ENCODE results near the gene ZNF653.

ZNF653 gene, protein sequence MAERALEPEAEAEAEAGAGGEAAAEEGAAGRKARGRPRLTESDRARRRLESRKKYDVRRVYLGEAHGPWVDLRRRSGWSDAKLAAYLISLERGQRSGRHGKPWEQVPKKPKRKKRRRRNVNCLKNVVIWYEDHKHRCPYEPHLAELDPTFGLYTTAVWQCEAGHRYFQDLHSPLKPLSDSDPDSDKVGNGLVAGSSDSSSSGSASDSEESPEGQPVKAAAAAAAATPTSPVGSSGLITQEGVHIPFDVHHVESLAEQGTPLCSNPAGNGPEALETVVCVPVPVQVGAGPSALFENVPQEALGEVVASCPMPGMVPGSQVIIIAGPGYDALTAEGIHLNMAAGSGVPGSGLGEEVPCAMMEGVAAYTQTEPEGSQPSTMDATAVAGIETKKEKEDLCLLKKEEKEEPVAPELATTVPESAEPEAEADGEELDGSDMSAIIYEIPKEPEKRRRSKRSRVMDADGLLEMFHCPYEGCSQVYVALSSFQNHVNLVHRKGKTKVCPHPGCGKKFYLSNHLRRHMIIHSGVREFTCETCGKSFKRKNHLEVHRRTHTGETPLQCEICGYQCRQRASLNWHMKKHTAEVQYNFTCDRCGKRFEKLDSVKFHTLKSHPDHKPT

DNA sequence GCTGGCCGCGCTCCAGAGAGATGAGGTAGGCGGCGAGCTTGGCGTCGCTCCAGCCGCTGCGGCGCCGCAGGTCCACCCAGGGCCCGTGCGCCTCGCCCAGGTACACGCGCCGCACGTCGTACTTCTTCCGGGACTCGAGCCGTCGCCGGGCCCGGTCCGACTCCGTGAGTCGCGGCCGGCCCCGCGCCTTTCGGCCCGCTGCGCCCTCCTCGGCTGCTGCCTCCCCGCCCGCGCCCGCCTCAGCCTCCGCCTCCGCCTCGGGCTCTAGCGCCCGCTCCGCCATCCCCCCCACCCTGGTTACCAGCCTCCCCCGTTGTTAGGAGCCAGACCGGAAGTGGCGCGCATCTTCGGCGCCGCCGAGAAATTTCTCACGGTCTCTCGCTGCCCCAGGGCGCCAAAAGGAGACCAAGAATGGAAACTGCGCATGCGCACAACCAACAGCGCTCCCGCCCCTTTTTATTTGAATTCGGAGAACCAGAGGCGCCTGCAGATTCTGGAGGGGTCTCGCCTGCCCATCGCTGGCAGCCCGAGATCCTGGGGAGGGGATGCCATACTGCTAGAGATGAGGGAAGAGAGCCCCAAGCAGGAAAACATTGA lies at the start of gene ZNF653:
Gene ZNF653, minus strand, starts transcription at position 336 of the 597 bp plus-strand sequence. Its CDS starts 53 bp downstream, at position 283.
- peak; percentile 77 for FAIRE-seq

DNA sequence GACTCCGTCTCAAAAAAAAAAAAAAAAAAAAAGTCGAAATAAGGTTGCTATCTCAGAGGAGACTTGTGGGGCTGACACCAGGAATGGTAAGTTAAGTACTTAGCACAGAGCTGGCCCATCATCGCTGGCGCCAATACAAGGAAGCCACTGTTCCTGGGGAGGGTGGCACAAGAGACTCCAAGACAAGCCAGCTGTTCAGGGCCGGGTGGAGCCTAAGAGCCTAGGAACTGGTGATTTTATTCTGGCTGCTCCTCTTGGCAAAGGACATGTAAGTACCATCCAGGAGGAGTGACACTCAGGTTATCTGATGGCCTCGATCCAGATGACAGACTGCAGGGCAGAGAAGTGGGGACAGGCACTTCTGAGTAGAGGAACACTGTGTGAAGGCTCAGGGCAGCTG lies 49.6 kb upstream of the ZNF653 start:
- FAIRE-seq: no peak

DNA sequence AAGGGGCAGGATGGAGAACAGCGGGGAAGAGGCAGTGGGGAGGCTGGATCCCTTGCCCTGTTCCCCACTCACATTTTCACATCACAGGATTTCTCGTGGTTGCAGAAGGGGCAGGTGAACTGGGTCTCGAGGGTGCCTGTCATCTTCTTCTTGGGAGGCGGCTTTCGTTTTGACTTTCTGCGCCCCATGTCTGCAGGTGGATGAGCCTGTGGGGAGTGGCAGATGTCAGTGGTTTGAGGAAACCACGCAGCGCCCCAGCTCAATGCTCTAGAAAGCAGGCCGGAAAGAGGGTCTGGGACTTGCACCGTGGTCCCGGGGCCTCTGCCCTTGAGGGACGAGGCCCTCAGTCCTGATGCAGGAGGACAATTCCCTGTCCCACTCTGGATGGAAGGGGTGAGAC lies 48.5 kb upstream of the ZNF653 start:
- no peak for FAIRE-seq

DNA sequence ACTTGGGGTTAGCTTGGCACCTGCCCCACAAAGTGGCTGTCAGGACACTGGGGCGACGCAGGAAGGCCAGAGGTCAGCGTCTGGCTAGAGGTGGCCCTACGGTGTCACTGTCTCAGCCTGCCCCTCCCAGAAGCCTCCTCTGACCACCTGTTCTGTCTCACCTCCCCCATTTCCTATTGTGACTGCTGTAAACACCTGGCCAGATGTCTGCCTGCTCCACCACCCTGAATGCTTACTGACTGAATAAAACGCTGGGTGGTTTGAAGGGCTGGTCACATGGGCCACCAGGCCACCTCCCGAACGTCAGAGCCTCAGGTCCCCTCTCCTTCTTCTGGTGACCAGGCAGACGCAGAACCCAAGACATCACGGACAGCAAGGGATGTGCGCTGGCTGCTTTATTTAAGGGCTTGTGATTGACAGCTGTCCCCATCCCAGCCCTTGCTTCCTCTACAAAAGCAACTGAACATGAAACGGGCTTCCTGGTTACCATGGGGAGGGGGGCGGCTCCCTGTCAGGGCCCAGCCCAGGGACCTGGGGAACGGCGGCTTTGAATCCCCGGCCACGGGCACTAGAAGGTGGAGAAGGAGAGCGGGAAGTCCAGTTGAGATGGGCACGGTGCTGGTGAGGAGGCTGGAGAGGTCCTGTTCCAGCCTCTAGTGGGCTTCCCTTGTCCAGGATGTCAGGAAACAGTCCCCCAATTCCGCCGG lies 47.2 kb upstream of the ZNF653 start:
- no peak for FAIRE-seq

DNA sequence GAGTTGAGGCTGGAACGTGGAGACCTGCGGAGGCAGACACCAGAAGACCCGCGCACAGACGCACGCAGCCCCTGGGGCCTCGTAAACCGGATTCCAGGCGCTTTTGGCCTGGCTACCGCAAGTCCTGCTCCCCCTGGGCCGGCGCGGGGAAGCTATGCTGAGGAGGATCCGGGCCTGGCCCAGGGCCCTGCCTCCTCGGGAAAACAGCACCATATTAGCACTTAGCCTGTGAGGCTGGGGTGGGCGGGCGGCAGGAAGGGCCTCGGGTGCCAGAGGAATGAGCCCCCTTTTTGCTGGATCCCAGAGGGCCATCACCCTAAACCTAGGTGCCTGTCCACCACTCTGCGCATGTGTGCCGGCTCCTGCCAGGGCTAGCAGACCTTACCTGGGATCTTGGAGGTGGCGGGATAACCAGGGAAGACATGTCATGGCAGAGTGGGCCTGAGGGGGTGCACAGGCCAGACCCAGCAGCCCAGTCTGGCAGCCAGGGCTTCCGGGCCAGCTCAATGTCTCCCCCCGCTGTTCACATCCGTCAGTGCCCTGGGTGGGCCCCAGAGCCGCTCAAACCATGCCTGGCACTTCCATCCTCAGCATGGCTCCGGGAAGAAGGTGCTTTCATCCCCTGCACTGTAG lies 46.1 kb upstream of the ZNF653 start:
- FAIRE-seq: no peak

DNA sequence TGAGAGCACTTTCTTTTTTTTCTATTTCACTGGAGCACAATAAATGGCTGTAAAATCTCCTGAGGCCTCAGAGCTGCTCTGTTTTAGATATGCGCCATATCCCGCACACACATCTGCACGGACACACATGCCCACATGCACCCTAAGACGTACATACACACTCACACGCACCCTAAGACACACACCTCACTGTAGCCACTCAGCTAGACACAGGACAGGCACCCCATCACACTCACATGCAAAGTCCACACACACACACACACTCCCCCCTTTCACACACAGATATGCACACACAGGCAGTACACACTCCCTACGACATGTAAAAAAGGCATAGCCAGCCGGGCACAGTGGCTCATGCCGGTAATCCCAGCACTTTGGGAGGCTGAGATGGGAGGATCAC lies 44.6 kb upstream of the ZNF653 start:
- FAIRE-seq: no peak

DNA sequence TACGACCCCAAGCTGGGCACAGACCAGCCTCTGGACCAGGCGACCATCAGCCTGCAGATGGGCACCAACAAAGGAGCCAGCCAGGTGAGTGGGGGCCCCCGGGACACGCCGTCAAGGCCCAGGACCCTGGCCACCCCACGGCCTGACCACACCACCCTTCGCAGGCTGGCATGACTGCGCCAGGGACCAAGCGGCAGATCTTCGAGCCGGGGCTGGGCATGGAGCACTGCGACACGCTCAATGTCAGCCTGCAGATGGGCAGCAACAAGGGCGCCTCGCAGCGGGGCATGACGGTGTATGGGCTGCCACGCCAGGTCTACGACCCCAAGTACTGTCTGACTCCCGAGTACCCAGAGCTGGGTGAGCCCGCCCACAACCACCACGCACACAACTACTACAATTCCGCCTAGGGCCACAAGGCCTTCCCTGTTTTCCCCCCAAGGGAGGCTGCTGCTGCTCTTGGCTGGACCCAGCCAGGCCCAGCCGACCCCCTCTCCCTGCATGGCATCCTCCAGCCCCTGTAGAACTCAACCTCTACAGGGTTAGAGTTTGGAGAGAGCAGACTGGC lies 43.8 kb upstream of the ZNF653 start:
- FAIRE-seq: no peak

DNA sequence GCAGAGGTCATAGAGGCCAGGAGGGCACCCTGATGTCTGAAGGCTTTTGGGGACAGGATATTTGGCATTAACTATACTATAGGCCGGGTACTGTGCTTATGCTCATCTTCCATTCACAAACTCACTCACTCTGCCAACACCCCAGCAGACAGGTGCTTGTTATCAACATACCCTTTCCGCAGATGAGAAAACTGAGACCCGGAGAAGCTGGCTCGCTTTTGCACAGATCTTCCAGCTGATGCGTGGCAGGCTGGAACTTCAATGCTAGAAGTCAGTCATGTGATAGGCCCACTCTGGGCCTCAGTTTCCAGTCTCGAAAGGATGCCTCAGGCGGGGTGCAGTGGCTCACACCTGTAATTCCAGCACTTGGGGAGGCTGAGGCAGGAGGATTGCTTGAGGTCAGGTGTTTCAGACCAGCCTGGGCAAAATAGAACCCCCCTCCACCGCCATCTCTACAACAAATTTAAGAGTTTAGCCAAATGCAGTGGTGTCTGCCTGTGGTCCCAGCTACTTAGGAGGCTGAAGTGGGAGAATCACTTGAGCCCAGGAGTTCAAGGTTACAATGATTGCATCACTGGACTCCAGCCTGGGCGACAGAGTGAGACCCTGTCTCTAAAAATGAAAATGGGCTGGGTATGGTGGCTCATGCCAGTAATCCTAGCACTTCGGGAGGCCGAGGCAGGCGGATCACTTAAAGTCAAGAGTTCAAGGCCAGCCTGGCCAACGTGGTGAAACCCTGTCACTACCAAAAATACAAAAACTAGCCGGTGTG lies 42.5 kb upstream of the ZNF653 start:
- FAIRE-seq: no peak

DNA sequence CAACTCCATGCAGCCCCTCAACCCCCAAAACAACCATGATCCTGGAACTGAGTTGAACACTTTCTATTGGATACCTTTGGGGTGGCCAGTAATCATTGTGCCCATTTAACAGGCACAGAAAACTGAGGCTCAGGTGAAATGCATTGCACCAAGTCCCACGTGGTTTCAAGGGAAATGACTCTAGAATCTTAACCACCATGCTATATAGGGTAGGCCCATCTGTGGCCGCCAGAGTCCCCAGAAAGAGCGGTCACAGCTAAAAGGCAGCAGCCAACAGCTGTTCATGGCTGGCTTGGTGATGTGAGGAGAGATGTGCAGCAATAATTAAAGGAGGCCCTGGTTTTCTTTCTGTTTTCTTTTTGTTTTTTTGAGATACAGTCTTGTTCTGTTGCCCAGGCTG lies 35.6 kb upstream of the ZNF653 start:
- FAIRE-seq: no peak

DNA sequence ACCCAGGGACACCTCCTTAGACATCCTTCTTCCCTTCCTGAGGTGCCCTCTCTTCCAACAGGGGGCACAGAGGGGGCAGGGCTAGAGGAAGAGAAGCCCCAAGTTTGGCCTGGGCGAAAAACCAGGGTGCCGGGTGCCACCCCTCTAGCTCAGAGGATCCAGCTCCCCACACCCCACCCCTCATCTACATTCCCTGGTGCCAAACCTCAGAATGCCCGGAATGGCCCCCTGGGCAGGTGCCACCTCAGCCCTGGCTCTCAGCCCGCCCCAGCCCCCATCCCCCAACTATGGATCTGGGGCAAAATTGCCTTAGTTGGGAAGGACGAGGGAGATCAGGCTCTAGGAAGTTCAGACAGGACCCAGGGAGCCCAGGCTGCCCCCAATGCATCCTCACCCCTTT lies 35.0 kb upstream of the ZNF653 start:
- no peak for FAIRE-seq

DNA sequence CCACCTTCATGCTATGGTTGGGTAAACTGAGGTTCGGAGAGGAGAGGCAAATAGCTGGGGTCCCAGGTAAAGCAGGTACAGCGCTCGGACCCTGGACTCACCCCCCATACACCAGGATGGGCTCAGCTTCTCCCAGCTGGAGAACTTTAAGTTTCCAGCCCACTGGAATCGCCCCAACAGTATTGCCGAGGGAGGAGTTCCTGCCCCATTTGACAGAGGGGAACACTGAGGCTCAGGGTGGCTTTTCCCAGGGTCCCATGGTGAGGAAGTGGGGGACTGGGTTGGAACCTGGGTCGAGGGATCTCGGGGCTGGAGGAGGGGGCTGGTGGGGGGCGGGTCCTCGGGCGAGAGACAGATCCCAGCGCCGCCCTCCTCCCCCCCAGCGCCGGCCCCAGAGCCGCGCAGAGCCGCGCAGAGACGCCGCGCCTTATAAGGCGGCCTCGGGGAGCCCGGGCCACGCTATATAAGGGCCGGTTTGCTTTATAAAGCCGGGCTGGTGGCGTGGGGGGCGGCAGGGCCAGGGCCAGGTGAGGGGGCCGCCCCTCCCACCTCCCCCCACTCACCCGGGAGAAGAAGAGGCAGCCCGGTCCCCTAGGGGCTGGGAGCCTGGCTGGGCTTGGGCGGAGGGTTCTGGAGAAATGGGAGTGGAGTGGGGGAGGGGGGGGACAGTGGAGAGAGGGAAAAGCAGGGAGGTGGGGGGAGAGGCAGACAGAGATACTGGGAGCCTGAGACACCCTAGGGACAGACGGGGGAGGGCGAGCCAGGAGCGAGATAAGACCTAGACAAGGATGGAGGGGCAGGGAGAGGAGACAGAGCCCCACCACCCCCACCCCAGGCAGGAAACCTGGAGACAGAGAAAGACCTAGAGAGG lies 34.1 kb upstream of the ZNF653 start:
- no peak for FAIRE-seq

DNA sequence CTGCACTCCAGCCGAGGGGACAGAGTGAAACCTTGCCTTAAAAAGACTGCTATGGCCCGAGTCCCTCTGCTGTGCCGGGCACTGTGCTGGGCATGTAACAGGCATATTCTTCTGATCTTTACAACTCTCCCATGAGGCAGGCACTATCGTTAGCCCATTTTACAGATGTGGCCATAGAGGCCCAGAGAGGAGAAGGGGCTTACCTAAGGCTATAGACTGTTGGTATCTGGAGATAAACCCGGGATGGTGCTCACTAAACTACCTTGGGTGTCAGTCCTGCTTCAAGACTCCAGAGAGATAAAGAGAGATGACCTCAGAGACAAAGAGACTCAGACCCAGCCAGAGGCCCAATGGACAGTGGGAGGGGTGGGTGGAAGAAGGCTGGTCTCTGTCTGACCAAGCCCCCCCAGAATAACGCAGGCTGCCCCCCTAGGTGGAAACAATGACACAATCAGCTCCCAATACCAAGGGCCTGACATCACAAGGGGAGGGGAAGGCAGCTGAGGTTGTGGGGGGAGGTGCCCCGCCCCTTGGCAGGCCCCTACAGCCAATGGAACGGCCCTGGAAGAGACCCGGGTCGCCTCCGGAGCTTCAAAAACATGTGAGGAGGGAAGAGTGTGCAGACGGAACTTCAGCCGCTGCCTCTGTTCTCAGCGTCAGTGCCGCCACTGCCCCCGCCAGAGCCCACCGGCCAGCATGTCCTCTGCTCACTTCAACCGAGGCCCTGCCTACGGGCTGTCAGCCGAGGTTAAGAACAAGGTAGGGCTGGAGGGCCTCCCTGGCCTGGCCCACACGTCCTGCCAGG lies 32.8 kb upstream of the ZNF653 start, which contains the start of gene CNN1:
Gene CNN1, plus strand, starts transcription at position 620 of the 805 bp plus-strand sequence. Its CDS starts 77 bp downstream, at position 697.
- peak; percentile 13 for FAIRE-seq

DNA sequence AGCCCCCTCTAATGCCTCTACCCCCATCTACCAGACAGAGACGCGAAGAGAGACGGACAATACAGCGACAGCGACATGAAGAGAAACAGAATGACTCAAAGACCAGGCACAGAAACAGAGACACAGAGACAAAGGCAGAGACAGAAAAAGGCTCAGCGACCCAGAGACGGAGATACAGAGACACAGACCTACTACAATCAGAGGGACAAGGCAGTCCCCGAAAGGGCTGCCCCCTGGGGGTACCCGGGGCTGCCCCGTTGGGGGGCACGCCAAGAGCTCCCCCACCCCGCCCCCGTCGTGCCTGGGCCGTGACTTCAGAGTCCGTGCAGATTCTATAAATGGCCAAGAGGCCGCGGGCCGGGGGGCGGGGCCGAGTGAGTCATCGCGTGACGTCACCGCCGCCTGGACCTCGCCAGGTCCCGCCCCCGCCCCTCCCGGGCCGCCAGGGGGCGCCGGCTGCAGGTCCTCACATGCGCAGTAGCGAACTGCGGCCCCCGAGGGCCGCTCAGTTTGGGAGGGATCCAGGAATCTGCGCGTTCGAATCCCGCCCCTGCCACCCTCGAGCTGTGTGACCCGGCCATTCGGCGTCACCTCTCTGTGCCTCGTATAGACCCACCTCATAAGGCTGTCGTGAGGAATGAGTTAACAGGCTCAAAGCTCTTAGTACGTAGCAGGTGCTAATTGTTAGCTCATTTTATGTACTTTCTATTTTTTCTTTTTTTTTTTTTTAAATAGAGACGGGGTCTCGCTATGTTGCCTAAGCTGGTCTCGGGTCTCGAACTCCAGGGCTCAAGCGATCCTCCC lies 30.4 kb upstream of the ZNF653 start:
- FAIRE-seq: no peak

DNA sequence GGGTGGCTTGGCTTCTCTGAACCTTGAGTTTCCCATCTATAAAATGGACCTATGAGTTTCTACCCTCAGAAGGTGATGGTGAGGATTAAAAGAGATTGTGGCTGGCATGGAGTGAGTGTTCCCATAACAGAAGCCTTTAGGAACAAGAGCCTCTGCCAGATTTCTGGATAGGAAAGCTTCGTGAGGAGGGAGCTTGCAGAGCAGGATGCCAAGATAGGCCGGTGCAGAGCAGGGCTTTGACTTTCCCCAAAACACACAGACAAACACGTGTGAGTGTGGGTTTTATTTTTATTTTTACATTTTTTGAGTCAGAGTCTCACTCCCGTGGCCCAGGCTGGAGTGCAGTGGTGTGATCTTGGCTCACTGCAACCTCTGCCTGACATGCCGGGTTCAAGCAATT lies 29.3 kb upstream of the ZNF653 start:
- no peak for FAIRE-seq

DNA sequence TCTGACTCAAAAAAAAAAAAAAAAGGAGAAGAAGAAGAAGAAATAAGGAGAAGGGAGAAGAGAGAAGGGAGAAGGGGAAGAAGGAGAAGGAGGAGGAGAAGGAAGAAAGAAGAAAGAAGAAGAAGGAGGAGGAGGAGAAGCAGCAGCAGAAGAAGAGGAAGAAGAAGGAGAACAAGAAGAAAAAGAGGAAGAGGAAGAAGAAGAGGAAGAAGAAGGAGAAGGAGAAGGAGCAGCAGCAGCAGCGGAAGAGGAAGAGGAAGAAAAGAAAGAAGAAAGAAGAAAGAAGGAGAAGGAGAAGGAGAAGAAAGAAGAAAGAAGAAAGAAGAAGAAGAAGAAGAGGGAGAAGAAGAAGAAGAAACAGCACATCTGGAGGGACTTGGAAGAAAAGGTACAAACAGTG lies 28.9 kb upstream of the ZNF653 start:
- no peak for FAIRE-seq

DNA sequence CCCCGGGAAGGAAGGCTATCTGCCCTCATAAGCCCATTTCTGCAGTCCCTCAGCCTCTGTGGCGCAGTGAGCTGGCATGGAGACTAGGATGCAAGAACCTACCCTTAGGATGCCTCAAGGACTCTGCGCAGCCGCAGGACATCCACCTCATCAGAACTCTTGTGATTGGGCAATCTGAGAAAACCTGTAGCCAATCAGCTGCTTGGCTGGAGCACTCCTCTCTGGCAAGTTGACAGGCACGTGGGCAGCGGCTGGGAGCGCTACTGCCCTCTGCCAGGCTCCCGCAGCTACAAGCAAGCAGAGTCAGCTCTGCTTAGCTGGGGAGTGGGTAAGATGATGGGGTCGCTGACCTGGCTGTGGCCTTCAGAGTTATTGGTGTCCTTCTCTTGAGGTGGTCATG lies 24.8 kb upstream of the ZNF653 start:
- no peak for FAIRE-seq

DNA sequence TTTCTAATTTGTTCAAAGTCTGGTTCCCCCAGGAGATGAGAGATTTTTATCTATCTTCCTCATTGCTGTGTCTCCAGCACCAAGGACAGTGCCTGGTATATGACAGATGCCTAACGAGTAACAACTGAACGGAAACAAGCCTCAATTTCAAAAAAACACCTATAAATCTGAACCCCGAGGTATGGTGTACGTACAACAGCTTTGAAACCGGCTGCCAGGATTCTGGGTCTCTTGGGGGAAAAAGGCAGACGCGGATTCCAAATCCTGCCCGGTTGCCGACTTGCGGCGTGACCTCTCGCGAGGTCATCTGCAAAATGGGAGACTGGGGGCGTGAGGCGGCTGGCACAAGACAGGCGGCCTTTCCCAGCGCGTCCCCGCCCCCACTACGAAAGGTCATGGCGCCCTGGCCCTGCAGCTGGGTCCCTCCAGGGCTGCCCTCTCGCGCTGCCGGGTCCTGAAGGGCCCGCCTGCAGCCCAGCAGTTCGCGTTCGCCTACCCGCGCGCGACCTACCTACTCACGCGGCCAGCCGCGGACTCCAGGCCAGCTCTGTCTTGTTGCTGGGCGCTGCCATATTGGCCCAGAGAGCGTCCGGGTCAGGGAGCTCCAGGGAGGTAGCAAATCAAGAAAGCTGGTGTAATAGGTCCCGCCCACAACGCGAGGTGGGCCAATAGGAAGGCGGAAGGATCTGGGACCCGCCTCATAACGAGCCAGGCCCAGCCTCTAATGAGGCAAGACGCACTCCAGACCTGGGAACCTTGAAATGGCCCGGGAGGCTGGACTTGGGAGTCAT lies 23.1 kb upstream of the ZNF653 start, which contains the start of gene ECSIT:
Gene ECSIT, minus strand, starts transcription at position 584 of the 791 bp plus-strand sequence. CDS start 9,964 bp downstream, outside the sequence.
- peak; percentile 98 for FAIRE-seq

DNA sequence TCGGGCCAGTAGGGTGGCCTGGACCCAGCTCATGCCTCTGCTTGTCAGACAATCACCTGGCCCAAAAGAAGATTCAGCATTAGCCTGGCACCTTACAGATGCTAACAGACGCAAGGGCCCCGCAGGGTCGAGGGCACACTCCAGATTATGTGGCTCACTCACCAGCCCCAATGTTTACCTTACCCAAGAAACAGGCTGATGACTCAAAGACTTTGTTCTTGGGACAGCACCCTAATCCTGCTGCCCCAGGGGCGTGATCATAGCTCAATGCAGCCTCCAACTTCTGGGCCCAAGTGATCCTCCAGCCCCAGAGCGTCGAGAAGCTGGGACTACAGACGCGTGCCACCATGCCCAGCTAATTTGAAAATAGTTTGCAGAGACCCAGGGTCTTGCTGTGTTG lies 13.5 kb upstream of the ZNF653 start:
- no peak for FAIRE-seq
